ENCODE results near the gene SOWAHB.

The SOWAHB gene

DNA sequence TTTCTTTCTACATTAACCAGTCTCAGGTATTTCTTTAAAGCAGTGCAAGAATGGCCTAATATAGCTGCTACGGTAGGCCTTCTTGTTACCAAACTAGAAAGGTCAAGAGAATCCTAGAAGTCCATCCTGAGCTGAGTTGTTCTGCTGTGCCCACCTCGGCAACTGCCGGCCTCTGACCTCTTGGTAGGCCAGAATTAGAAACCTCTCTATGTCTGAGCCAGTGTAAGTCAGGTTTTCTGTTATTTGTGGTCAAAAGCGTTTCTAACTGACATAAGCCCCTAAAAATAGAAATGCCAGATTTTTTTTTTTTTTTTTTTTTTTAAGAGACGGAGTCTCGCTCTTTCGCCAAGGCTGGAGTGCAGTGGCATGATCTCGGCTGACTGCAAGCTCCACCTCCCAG lies 43.1 kb downstream of the SOWAHB start:
- no peak overlapping the region for H3K4me3 ChIP-seq (ENCODE audit: low read depth, low read length)
- TF ChIP-seq, protein P1, sequence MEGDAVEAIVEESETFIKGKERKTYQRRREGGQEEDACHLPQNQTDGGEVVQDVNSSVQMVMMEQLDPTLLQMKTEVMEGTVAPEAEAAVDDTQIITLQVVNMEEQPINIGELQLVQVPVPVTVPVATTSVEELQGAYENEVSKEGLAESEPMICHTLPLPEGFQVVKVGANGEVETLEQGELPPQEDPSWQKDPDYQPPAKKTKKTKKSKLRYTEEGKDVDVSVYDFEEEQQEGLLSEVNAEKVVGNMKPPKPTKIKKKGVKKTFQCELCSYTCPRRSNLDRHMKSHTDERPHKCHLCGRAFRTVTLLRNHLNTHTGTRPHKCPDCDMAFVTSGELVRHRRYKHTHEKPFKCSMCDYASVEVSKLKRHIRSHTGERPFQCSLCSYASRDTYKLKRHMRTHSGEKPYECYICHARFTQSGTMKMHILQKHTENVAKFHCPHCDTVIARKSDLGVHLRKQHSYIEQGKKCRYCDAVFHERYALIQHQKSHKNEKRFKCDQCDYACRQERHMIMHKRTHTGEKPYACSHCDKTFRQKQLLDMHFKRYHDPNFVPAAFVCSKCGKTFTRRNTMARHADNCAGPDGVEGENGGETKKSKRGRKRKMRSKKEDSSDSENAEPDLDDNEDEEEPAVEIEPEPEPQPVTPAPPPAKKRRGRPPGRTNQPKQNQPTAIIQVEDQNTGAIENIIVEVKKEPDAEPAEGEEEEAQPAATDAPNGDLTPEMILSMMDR (IDR thresholded peaks at IDR 0.05; ENCODE audit: insufficient read depth, low read depth, low read length, missing control alignments): no peak
- DNase-seq (ENCODE audit: low read depth): peak; percentile 66

DNA sequence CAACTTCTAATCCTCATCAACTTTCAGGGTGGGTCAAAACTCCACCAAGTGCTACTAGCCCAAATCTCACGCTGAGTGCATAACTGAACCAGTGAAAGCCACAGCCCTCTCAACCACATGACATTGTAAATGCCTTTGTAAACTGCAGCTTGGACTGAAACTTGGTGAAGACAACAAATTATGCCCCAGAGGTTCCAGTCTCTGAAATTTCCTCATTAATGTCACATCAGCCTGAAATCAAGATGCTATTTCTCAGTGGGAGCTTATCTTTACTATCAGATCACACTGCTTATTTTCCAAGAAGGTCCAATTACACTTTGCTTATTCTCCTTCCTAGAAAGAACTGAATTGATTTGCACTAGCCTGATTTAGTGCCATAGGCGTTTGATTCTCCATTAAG lies 46.6 kb downstream of the SOWAHB start:
- DNase-seq (ENCODE audit: low read depth): no peak
- TF ChIP-seq, protein P1 (IDR thresholded peaks at IDR 0.05; ENCODE audit: insufficient read depth, low read depth, low read length, missing control alignments): no peak
- H3K4me3 ChIP-seq (ENCODE audit: low read depth, low read length): no peak overlapping the region

DNA sequence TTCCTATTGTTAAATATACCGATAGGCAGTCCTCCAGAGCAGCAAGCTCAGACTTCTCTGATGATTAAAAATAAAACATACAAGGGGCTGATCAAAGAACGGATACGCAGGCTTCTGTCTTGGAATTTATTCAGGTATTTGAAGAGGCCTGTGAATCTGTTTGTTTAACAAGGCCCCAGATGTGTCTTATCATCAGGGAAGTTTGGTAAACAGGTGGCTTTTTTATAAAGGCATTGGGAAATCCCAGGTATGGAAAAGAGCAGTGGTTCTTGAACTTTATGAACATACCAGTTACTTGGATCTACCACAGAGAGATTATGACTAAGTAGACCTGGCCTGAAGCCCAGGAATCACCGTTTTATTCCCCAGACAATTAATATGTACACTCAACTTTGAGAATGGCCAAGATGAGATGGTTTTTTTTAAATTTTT lies 47.9 kb downstream of the SOWAHB start:
- H3K4me3 ChIP-seq (ENCODE audit: low read depth, low read length): no peak overlapping the region
- no peak for DNase-seq (ENCODE audit: low read depth)
- TF ChIP-seq, protein P1 (IDR thresholded peaks at IDR 0.05; ENCODE audit: insufficient read depth, low read depth, low read length, missing control alignments): no peak
